DMS53 (cell line): Measurements from ENCODE around the gene ARL5A.

Experiments used
- DNase-seq: peaks from one replicate; lab custom pipeline; 2025; lab: John Stamatoyannopoulos, UW

ARL5A gene

GRCh38 chr2:151840216-151841046, 12.2 kb upstream of the ARL5A start:
- no peak for DNase-seq

- DNase-seq: no peak
Measured at GRCh38 chr2:151837926-151838325, 9.7 kb upstream of the ARL5A start.

- no peak for DNase-seq
Measured at GRCh38 chr2:151833984-151834383, 5.8 kb upstream of the ARL5A start.

- DNase-seq: no peak
Measured at GRCh38 chr2:151830961-151831360, 2.7 kb upstream of the ARL5A start.

- DNase-seq: no peak
Measured at GRCh38 chr2:151828890-151829324, 686 bp upstream of the ARL5A start.

GRCh38 chr2:151827564-151828142, 568 bp downstream of the ARL5A start:
- peak; percentile 24 for DNase-seq

- peak; percentile 0 for DNase-seq
Measured at GRCh38 chr2:151826737-151827157, 1.5 kb downstream of the ARL5A start.

GRCh38 chr2:151824886-151825285, 3.3 kb downstream of the ARL5A start:
- DNase-seq: no peak

- no peak for DNase-seq
Measured at GRCh38 chr2:151823651-151824050, 4.6 kb downstream of the ARL5A start.

GRCh38 chr2:151819920-151820319, 8.3 kb downstream of the ARL5A start:
- DNase-seq: no peak

GRCh38 chr2:151817929-151818328, 10.3 kb downstream of the ARL5A start:
- no peak for DNase-seq

- no peak for DNase-seq
Measured at GRCh38 chr2:151816843-151817242, 11.4 kb downstream of the ARL5A start.

- no peak for DNase-seq
Measured at GRCh38 chr2:151815821-151816489, 12.3 kb downstream of the ARL5A start.

GRCh38 chr2:151810489-151810888, 17.7 kb downstream of the ARL5A start:
- no peak for DNase-seq

- DNase-seq: no peak
Measured at GRCh38 chr2:151809073-151809383, 19.2 kb downstream of the ARL5A start.

GRCh38 chr2:151808258-151809072, 19.8 kb downstream of the ARL5A start:
- DNase-seq: peak; percentile 34

GRCh38 chr2:151805961-151806360, 22.3 kb downstream of the ARL5A start:
- no peak for DNase-seq

- no peak for DNase-seq
Measured at GRCh38 chr2:151805343-151805742, 22.9 kb downstream of the ARL5A start.

GRCh38 chr2:151803811-151804210, 24.4 kb downstream of the ARL5A start:
- DNase-seq: no peak

- no peak for DNase-seq
Measured at GRCh38 chr2:151802315-151802714, 25.9 kb downstream of the ARL5A start.

- DNase-seq: no peak
Measured at GRCh38 chr2:151799886-151800292, 28.3 kb downstream of the ARL5A start.

GRCh38 chr2:151796774-151797173, 31.4 kb downstream of the ARL5A start:
- DNase-seq: no peak
